GM19238 (cell line): ENCODE data around the gene ARHGEF4.
"Not testable (repeated sequence)": the region's sequence is repeated elsewhere in the genome, so short reads cannot be mapped to it uniquely, and the experiment has no call there.

ENCODE experiments used
- DNase-seq: peaks from one replicate; pipeline ENCODE4 v3.0.0; 2011; ENCODE audit warnings: low spot score; ENCODE audit not compliant: insufficient read length

The ARHGEF4 gene

GRCh38 chr2:131050896-131051295 is 214.2 kb downstream of the ARHGEF4 start:
- no peak for DNase-seq

- no peak for DNase-seq
Observed at GRCh38 chr2:131052741-131053263, 216.1 kb downstream of the ARHGEF4 start.

- no peak for DNase-seq
Observed at GRCh38 chr2:131054488-131054887, 217.8 kb downstream of the ARHGEF4 start.

GRCh38 chr2:131055169-131056065 is 218.7 kb downstream of the ARHGEF4 start:
- DNase-seq, result no peak

- no peak for DNase-seq
Observed at GRCh38 chr2:131056204-131056931, 219.7 kb downstream of the ARHGEF4 start.

GRCh38 chr2:131056932-131057287 is 220.2 kb downstream of the ARHGEF4 start:
- no peak for DNase-seq

- no peak for DNase-seq
Observed at GRCh38 chr2:131058214-131058843, 221.6 kb downstream of the ARHGEF4 start.

GRCh38 chr2:131058920-131059319 is 222.2 kb downstream of the ARHGEF4 start:
- DNase-seq, result no peak

- DNase-seq, result no peak
Observed at GRCh38 chr2:131063501-131064283, 227.0 kb downstream of the ARHGEF4 start.

GRCh38 chr2:131064589-131065512 is 228.1 kb downstream of the ARHGEF4 start:
- no peak for DNase-seq

- DNase-seq, result no peak
Observed at GRCh38 chr2:131067465-131068125, 230.9 kb downstream of the ARHGEF4 start.

GRCh38 chr2:131068172-131068571 is 231.5 kb downstream of the ARHGEF4 start:
- DNase-seq, result not testable (repeated sequence)

GRCh38 chr2:131075578-131075977 is 238.9 kb downstream of the ARHGEF4 start:
- DNase-seq, result not testable (repeated sequence)

- no peak for DNase-seq
Observed at GRCh38 chr2:131076707-131077106, 240.0 kb downstream of the ARHGEF4 start.

GRCh38 chr2:131077182-131077846 is 240.6 kb downstream of the ARHGEF4 start:
- DNase-seq, result no peak

- no peak for DNase-seq
Observed at GRCh38 chr2:131077966-131078365, 241.3 kb downstream of the ARHGEF4 start.

GRCh38 chr2:131079931-131080330 is 243.2 kb downstream of the ARHGEF4 start:
- not testable (repeated sequence) for DNase-seq

- no peak for DNase-seq
Observed at GRCh38 chr2:131081190-131081589, 244.5 kb downstream of the ARHGEF4 start.

- DNase-seq, result no peak
Observed at GRCh38 chr2:131085646-131086045, 248.9 kb downstream of the ARHGEF4 start.
